ENCODE results near the gene ANKRD16.
"Not testable (repeated sequence)": the region's sequence is repeated elsewhere in the genome, so short reads cannot be mapped to it uniquely, and the experiment has no call there.

GRCh38 chr10:5826511-5826910, 63.2 kb downstream of the ANKRD16 start:
- TF ChIP-seq SP4 (IDR thresholded peaks at IDR 0.05; ENCODE audit: low read length); ATF2 (IDR thresholded peaks at IDR 0.05; ENCODE audit: low read length); CTCF (IDR thresholded peaks at IDR 0.05; ENCODE audit: control extremely low read depth in 1 of 3, insufficient read depth in 1 of 3, low read depth in 1 of 3, low read length in 3 of 3); MAFK (IDR thresholded peaks at IDR 0.05; ENCODE audit: low read depth, low read length): not testable (repeated sequence)
